ENCODE data around the gene B4GALNT3. TPM values are rescaled to one million over a fixed set of nuclear protein-coding genes. Genes with fewer than 3 reads are reported as not detected.

B4GALNT3 gene
- total and polyA plus RNA-seq, 3 experiments from 2014 or later: 3.1 to 6.9 (median 3.5) TPM

GRCh38 chr12:530308-530707, 70.6 kb downstream of the B4GALNT3 start:
- H3K9me3 Mint-ChIP-seq: peaks cover 0 to 15% (median 7%) of the 10 kb centered on the region in 5 donors
- H3K4me1 Mint-ChIP-seq: peaks cover 0 to 2% (median 0%) of the 10 kb centered on the region in 3 donors
- Histone ChIP-seq H3K9me3 (ENCODE audit: low read length) (no peaks in the 10 kb centered on the region), H3K4me3 (ENCODE audit: low read length) (no peak overlapping the region), H3K4me1 (ENCODE audit: insufficient read depth, low read length) (no peaks in the 10 kb centered on the region), H3K27me3 (ENCODE audit: insufficient read depth, low read length, poor library complexity, severe bottlenecking) (no peaks in the 10 kb centered on the region), H3K27ac (ENCODE audit: low read depth, low read length) (no peak overlapping the region), H3K36me3 (ENCODE audit: insufficient read depth, low read length) (no peaks in the 10 kb centered on the region)
- H3K4me3 Mint-ChIP-seq: no peak overlapping the region
- ChIA-PET CTCF (interaction anchor here (1.3 kb wide), 1 partner anchor 78 kb away, joined by 3 read pairs; no protein-coding TSS in a partner anchor), POLR2A (no interaction called here)
- no peak for DNase-seq
- H3K36me3 Mint-ChIP-seq: peaks cover 0 to 9% (median 3%) of the 10 kb centered on the region in 3 donors
- no peak overlapping the region for H3K27ac Mint-ChIP-seq
- H3K27me3 Mint-ChIP-seq: no peaks in the 10 kb centered on the region

GRCh38 chr12:530821-531220, 71.1 kb downstream of the B4GALNT3 start:
- Mint-ChIP-seq H3K27ac (no peak overlapping the region), H3K4me3 (no peak overlapping the region), H3K36me3 (peaks cover 0 to 9% (median 3%) of the 10 kb centered on the region in 3 donors), H3K9me3 (peaks cover 0 to 15% (median 7%) of the 10 kb centered on the region in 5 donors), H3K27me3 (no peaks in the 10 kb centered on the region), H3K4me1 (peaks cover 0 to 2% (median 0%) of the 10 kb centered on the region in 3 donors)
- Histone ChIP-seq H3K27me3 (ENCODE audit: insufficient read depth, low read length, poor library complexity, severe bottlenecking) (no peaks in the 10 kb centered on the region), H3K4me3 (ENCODE audit: low read length) (no peak overlapping the region), H3K27ac (ENCODE audit: low read depth, low read length) (no peak overlapping the region), H3K9me3 (ENCODE audit: low read length) (no peaks in the 10 kb centered on the region), H3K36me3 (ENCODE audit: insufficient read depth, low read length) (no peaks in the 10 kb centered on the region), H3K4me1 (ENCODE audit: insufficient read depth, low read length) (no peaks in the 10 kb centered on the region)
- no peak for DNase-seq
- ChIA-PET POLR2A (interaction anchor here (0.6 kb wide), 1 partner anchor 53 kb away, joined by 4 read pairs; no protein-coding TSS in a partner anchor), CTCF (interaction anchor here (1.3 kb wide), 1 partner anchor 78 kb away, joined by 3 read pairs; no protein-coding TSS in a partner anchor)

GRCh38 chr12:531951-532585, 72.3 kb downstream of the B4GALNT3 start:
- Mint-ChIP-seq H3K27ac (peak overlapping the region in 1 of 8 donors; percentile 45), H3K9me3 (peaks cover 0 to 15% (median 7%) of the 10 kb centered on the region in 5 donors), H3K27me3 (no peaks in the 10 kb centered on the region), H3K4me3 (no peak overlapping the region), H3K4me1 (no peaks in the 10 kb centered on the region), H3K36me3 (peaks cover 0 to 9% (median 3%) of the 10 kb centered on the region in 3 donors)
- Histone ChIP-seq H3K9me3 (ENCODE audit: low read length) (no peaks in the 10 kb centered on the region), H3K27ac (ENCODE audit: low read depth, low read length) (no peak overlapping the region), H3K4me3 (ENCODE audit: low read length) (no peak overlapping the region), H3K27me3 (ENCODE audit: insufficient read depth, low read length, poor library complexity, severe bottlenecking) (no peaks in the 10 kb centered on the region), H3K36me3 (ENCODE audit: insufficient read depth, low read length) (no peaks in the 10 kb centered on the region), H3K4me1 (ENCODE audit: insufficient read depth, low read length) (no peaks in the 10 kb centered on the region)
- ChIA-PET POLR2A (no interaction called here), CTCF (interaction anchor here (1.7 kb wide), 1 partner anchor 80 kb away, joined by 5 read pairs; no protein-coding TSS in a partner anchor)
- DNase-seq: no peak

- CTCF ChIA-PET: interaction anchor here (1.4 to 1.7 kb wide), 2 partner anchors 13 to 81 kb away, joined by 3 to 5 read pairs; no protein-coding TSS in a partner anchor
Observed at GRCh38 chr12:532908-533565, 73.3 kb downstream of the B4GALNT3 start.

GRCh38 chr12:533718-534117, 74.0 kb downstream of the B4GALNT3 start:
- H3K4me1 Mint-ChIP-seq: peaks cover 2 to 4% (median 3%) of the 10 kb centered on the region in 3 donors
- CTCF ChIA-PET: interaction anchor here (1.0 to 1.7 kb wide), 3 partner anchors 13 to 82 kb away, joined by 3 to 5 read pairs (median 4); no protein-coding TSS in a partner anchor

More at GRCh38 chr12:532908-533565, 73.3 kb downstream of the B4GALNT3 start:
- H3K4me3 Mint-ChIP-seq: no peak overlapping the region
- POLR2A ChIA-PET: no interaction called here
- Histone ChIP-seq H3K4me1 (ENCODE audit: insufficient read depth, low read length) (peaks cover under 1% of the 10 kb centered on the region), H3K36me3 (ENCODE audit: insufficient read depth, low read length) (no peaks in the 10 kb centered on the region), H3K27me3 (ENCODE audit: insufficient read depth, low read length, poor library complexity, severe bottlenecking) (no peaks in the 10 kb centered on the region), H3K4me3 (ENCODE audit: low read length) (no peak overlapping the region), H3K9me3 (ENCODE audit: low read length) (no peaks in the 10 kb centered on the region), H3K27ac (ENCODE audit: low read depth, low read length) (no peak overlapping the region)
- no peak for DNase-seq
- no peak overlapping the region for H3K27ac Mint-ChIP-seq
- H3K36me3 Mint-ChIP-seq: peaks cover 0 to 9% (median 3%) of the 10 kb centered on the region in 3 donors
- no peaks in the 10 kb centered on the region for H3K4me1 Mint-ChIP-seq
- H3K27me3 Mint-ChIP-seq: no peaks in the 10 kb centered on the region
- peaks cover 0 to 15% (median 7%) of the 10 kb centered on the region in 5 donors for H3K9me3 Mint-ChIP-seq

GRCh38 chr12:534216-534615, 74.5 kb downstream of the B4GALNT3 start:
- H3K4me1 ChIP-seq (ENCODE audit: insufficient read depth, low read length): peaks cover 12% of the 10 kb centered on the region
- no peaks in the 10 kb centered on the region for H3K36me3 ChIP-seq (ENCODE audit: insufficient read depth, low read length)
- H3K9me3 ChIP-seq (ENCODE audit: low read length): no peaks in the 10 kb centered on the region
- CTCF ChIA-PET: interaction anchor here (1.0 kb wide), 1 partner anchor 13 kb away, joined by 4 read pairs; no protein-coding TSS in a partner anchor
- Mint-ChIP-seq H3K9me3 (peaks cover 0 to 13% (median 6%) of the 10 kb centered on the region in 5 donors), H3K27me3 (no peaks in the 10 kb centered on the region), H3K36me3 (peaks cover 0 to 9% (median 3%) of the 10 kb centered on the region in 3 donors), H3K27ac (no peak overlapping the region), H3K4me1 (peaks cover 7 to 9% (median 8%) of the 10 kb centered on the region in 3 donors), H3K4me3 (no peak overlapping the region)
- no peak for DNase-seq
- no peak overlapping the region for H3K27ac ChIP-seq (ENCODE audit: low read depth, low read length)
- POLR2A ChIA-PET: no interaction called here
- no peak overlapping the region for H3K4me3 ChIP-seq (ENCODE audit: low read length)
- no peaks in the 10 kb centered on the region for H3K27me3 ChIP-seq (ENCODE audit: insufficient read depth, low read length, poor library complexity, severe bottlenecking)

More at GRCh38 chr12:533718-534117, 74.0 kb downstream of the B4GALNT3 start:
- Mint-ChIP-seq H3K9me3 (peaks cover 0 to 15% (median 7%) of the 10 kb centered on the region in 5 donors), H3K27me3 (no peaks in the 10 kb centered on the region), H3K4me3 (no peak overlapping the region), H3K27ac (no peak overlapping the region), H3K36me3 (peaks cover 0 to 9% (median 3%) of the 10 kb centered on the region in 3 donors)
- H3K36me3 ChIP-seq (ENCODE audit: insufficient read depth, low read length): no peaks in the 10 kb centered on the region
- POLR2A ChIA-PET: no interaction called here
- no peaks in the 10 kb centered on the region for H3K9me3 ChIP-seq (ENCODE audit: low read length)
- no peak overlapping the region for H3K4me3 ChIP-seq (ENCODE audit: low read length)
- DNase-seq: no peak
- peaks cover 7% of the 10 kb centered on the region for H3K4me1 ChIP-seq (ENCODE audit: insufficient read depth, low read length)
- H3K27me3 ChIP-seq (ENCODE audit: insufficient read depth, low read length, poor library complexity, severe bottlenecking): no peaks in the 10 kb centered on the region
- no peak overlapping the region for H3K27ac ChIP-seq (ENCODE audit: low read depth, low read length)

GRCh38 chr12:535396-535795, 75.7 kb downstream of the B4GALNT3 start:
- H3K36me3 ChIP-seq (ENCODE audit: insufficient read depth, low read length): no peaks in the 10 kb centered on the region
- no peaks in the 10 kb centered on the region for H3K27me3 Mint-ChIP-seq
- peaks cover 0 to 11% (median 4%) of the 10 kb centered on the region in 5 donors for H3K9me3 Mint-ChIP-seq
- no peak for DNase-seq
- H3K27me3 ChIP-seq (ENCODE audit: insufficient read depth, low read length, poor library complexity, severe bottlenecking): no peaks in the 10 kb centered on the region
- peaks cover 18 to 20% (median 20%) of the 10 kb centered on the region in 3 donors for H3K4me1 Mint-ChIP-seq
- H3K4me3 Mint-ChIP-seq: no peak overlapping the region
- H3K27ac ChIP-seq (ENCODE audit: low read depth, low read length): no peak overlapping the region
- peaks cover 22% of the 10 kb centered on the region for H3K4me1 ChIP-seq (ENCODE audit: insufficient read depth, low read length)
- no peaks in the 10 kb centered on the region for H3K9me3 ChIP-seq (ENCODE audit: low read length)
- H3K4me3 ChIP-seq (ENCODE audit: low read length): no peak overlapping the region
- H3K36me3 Mint-ChIP-seq: peaks cover 0 to 9% (median 3%) of the 10 kb centered on the region in 3 donors
- ChIA-PET CTCF (interaction anchor here (4.3 kb wide), 1 partner anchor 12 kb away, joined by 31 read pairs; no protein-coding TSS in a partner anchor), POLR2A (no interaction called here)
- peak overlapping the region in 1 of 8 donors; percentile 29 for H3K27ac Mint-ChIP-seq

Data from CD8-positive, alpha-beta memory T cell (primary cell).